Testis (tissue), 3 donors: ENCODE measurements around the gene FAM174C. TPM values are rescaled to one million over a fixed set of nuclear protein-coding genes. Genes with fewer than 3 reads are reported as not detected.

Experiments used
- DNase-seq: peaks from one replicate; pipeline ENCODE4 v3.0.0-alpha.2; 2019
- H3K27ac ChIP-seq, 2 donors: fragments of 200-600 bp; sonication (generic); one replicate each; pipeline ENCODE4 v1.5.1; 2019
- H3K27me3 ChIP-seq: fragments of 200-600 bp; sonication (generic); one replicate; pipeline ENCODE4 v1.5.1; 2019
- H3K36me3 ChIP-seq: fragments of 200-600 bp; sonication (generic); one replicate; pipeline ENCODE4 v1.5.1; 2017; ENCODE audit warnings: low read depth; ENCODE audit errors: missing control alignments
- H3K4me1 ChIP-seq: fragments of 200-600 bp; sonication (generic); one replicate; pipeline ENCODE4 v1.5.1; 2019
- H3K4me3 ChIP-seq, 2 donors: fragments of 200-600 bp; sonication (generic); one replicate each; pipeline ENCODE4 v1.5.1; 2017 to 2019
- H3K9me3 ChIP-seq: fragments of 200-600 bp; sonication (generic); one replicate; pipeline ENCODE4 v1.5.1; 2017
- CTCF ChIP-seq, 3 experiments: fragments of 450-650 bp in 2 of 3; fragments of 200-600 bp in 1 of 3; sonication (generic) in 1 of 3; IDR thresholded peaks; one replicate each; pipeline ENCODE4 v1.5.1; 2016 to 2019; ENCODE audit warnings: antibody characterized with exemption in 3 of 3, mild to moderate bottlenecking in 2 of 3, moderate library complexity in 1 of 3
- POLR2A ChIP-seq: fragments of 450-650 bp; IDR thresholded peaks from one replicate; pipeline ENCODE4 v1.6.1; 2017; ENCODE audit warnings: antibody characterized with exemption, mild to moderate bottlenecking, moderate library complexity
- WGBS, 2 donors: methylation state at CpG; one replicate each; pipeline ENCODE4 v1.1.5; 2018; 5-methylcytosine and 5-hydroxymethylcytosine counted together
- intact Hi-C: fragments of 100-400 bp; cut with DNase I; formaldehyde crosslinking; loops from one replicate; pipeline ENCODE4 v1.15.1; 2023; ENCODE audit warnings: low total_unique reads
- polyA plus RNA-seq: library from polyadenylated mRNA; stranded (reverse); fragments of 350-450 nt; fragmentation: Illumina TruSeq; extraction: RNeasy Lipid Tissue Mini Kit (QIAGEN cat#74804); gene quantifications from one replicate; pipeline ENCODE4 v1.2.3, GENCODE V29; 2014; ENCODE audit warnings: low read depth, low replicate concordance; ENCODE audit not compliant: insufficient read depth
- total RNA-seq, 2 donors: library from RNA; depleted of rRNA; stranded (reverse); fragments of >200 nt; gene quantifications; one replicate each; pipeline ENCODE4 v1.2.3, GENCODE V29; 2016

Gene FAM174C
- total and polyA plus RNA-seq, 3 donors from 2014 or later = 51.6 to 128 (median 111) TPM

GRCh38 chr19:1325568-1326294, 50.4 kb downstream of the FAM174C start:
- H3K36me3 ChIP-seq = no peaks in the 10 kb centered on the region
- H3K27ac ChIP-seq = peak overlapping the region; percentile 50 to 58
- TF ChIP-seq POLR2A = no peak
- TF ChIP-seq CTCF (IDR thresholded peaks at IDR 0.05) = no peak
- no peak for DNase-seq
- intact Hi-C loops = no loop called here
- peaks cover 8% of the 10 kb centered on the region for H3K4me1 ChIP-seq
- H3K4me3 ChIP-seq = peak overlapping the region; percentile 48 to 64
- no peaks in the 10 kb centered on the region for H3K27me3 ChIP-seq
- no peaks in the 10 kb centered on the region for H3K9me3 ChIP-seq
- WGBS, 2 donors = 48 to 62% methylated on average over 16 to 37 of the region's 38 CpGs

- Histone ChIP-seq H3K4me3 (no peak overlapping the region), H3K4me1 (peaks cover 8% of the 10 kb centered on the region), H3K27ac (no peak overlapping the region), H3K36me3 (no peaks in the 10 kb centered on the region), H3K27me3 (no peaks in the 10 kb centered on the region), H3K9me3 (no peaks in the 10 kb centered on the region)
- 86 to 92% methylated on average over 14 of the region's 14 CpGs for WGBS, 2 donors
- no peak for DNase-seq
- intact Hi-C loops = no loop called here
- no peak for TF ChIP-seq CTCF (IDR thresholded peaks at IDR 0.05)
- no peak for TF ChIP-seq POLR2A
These were observed 51.8 kb downstream of the FAM174C start for GRCh38 chr19:1327125-1327524.

Other genes with a start within 250 kb of the FAM174C start
- 10 to 100 TPM; 19.1 to 28.0 TPM for gene CNN2, start 248.9 kb upstream of the FAM174C start, total RNA-seq
- gene CNN2, start 248.9 kb upstream of the FAM174C start, polyA plus RNA-seq = 36.4 TPM
- 10 to 100 TPM; 12.1 to 14.6 TPM for gene ABCA7, start 235.4 kb upstream of the FAM174C start, total RNA-seq
- gene ABCA7, start 235.4 kb upstream of the FAM174C start, polyA plus RNA-seq = 7.3 TPM
- 10 to 100 TPM; 20.7 to 31.7 TPM for gene ARHGAP45, start 208.4 kb upstream of the FAM174C start, total RNA-seq
- gene ARHGAP45, start 208.4 kb upstream of the FAM174C start, polyA plus RNA-seq = 14.1 TPM
- gene POLR2E, start 180.2 kb upstream of the FAM174C start, total RNA-seq = 100 to 1,000 TPM in 1 of 2 donors, 10 to 100 TPM in 1; 96.5 to 143 TPM
- gene POLR2E, start 180.2 kb upstream of the FAM174C start, polyA plus RNA-seq = 246 TPM
- gene GPX4, start 171.5 kb upstream of the FAM174C start, total RNA-seq = 1,000 to 10,000 TPM; 1,153 to 1,773 TPM
- 1,893 TPM for gene GPX4, start 171.5 kb upstream of the FAM174C start, polyA plus RNA-seq
- gene SBNO2, start 101.3 kb upstream of the FAM174C start, total RNA-seq = 10 to 100 TPM; 58.9 to 65.0 TPM
- 34.3 TPM for gene SBNO2, start 101.3 kb upstream of the FAM174C start, polyA plus RNA-seq
- gene STK11, start 69.8 kb upstream of the FAM174C start, total RNA-seq = 100 to 1,000 TPM; 194 to 209 TPM
- 197 TPM for gene STK11, start 69.8 kb upstream of the FAM174C start, polyA plus RNA-seq
- 1 to 10 TPM; 5.2 to 6.6 TPM for gene CBARP, start 37.5 kb upstream of the FAM174C start, total RNA-seq
- 1.5 TPM for gene CBARP, start 37.5 kb upstream of the FAM174C start, polyA plus RNA-seq
- 100 to 1,000 TPM; 104 to 166 TPM for gene ATP5F1D, start 33.8 kb upstream of the FAM174C start, total RNA-seq
- 94.5 TPM for gene ATP5F1D, start 33.8 kb upstream of the FAM174C start, polyA plus RNA-seq
- gene MIDN, start 26.9 kb upstream of the FAM174C start, total RNA-seq = 10 to 100 TPM; 38.2 to 42.4 TPM
- gene MIDN, start 26.9 kb upstream of the FAM174C start, polyA plus RNA-seq = 30.3 TPM
- 100 to 1,000 TPM; 621 to 661 TPM for gene CIRBP, start 6.2 kb upstream of the FAM174C start, total RNA-seq
- gene CIRBP, start 6.2 kb upstream of the FAM174C start, polyA plus RNA-seq = 483 TPM
- gene EFNA2, start 10.3 kb downstream of the FAM174C start, total RNA-seq = 1 to 10 TPM; 1.5 to 2.9 TPM
- 0.61 TPM for gene EFNA2, start 10.3 kb downstream of the FAM174C start, polyA plus RNA-seq
- 100 to 1,000 TPM; 170 to 176 TPM for gene NDUFS7, start 108.4 kb downstream of the FAM174C start, total RNA-seq
- 172 TPM for gene NDUFS7, start 108.4 kb downstream of the FAM174C start, polyA plus RNA-seq
- 100 to 1,000 TPM; 144 to 191 TPM for gene GAMT, start 126.0 kb downstream of the FAM174C start, total RNA-seq
- 92.2 TPM for gene GAMT, start 126.0 kb downstream of the FAM174C start, polyA plus RNA-seq
- gene DAZAP1, start 132.1 kb downstream of the FAM174C start, total RNA-seq = 10 to 100 TPM; 97.9 to 99.6 TPM
- gene DAZAP1, start 132.1 kb downstream of the FAM174C start, polyA plus RNA-seq = 215 TPM
- 1,000 to 10,000 TPM; 1,248 to 1,750 TPM for gene RPS15, start 162.9 kb downstream of the FAM174C start, total RNA-seq
- 768 TPM for gene RPS15, start 162.9 kb downstream of the FAM174C start, polyA plus RNA-seq
- gene APC2, start 174.6 kb downstream of the FAM174C start, total RNA-seq = 1 to 10 TPM; 4.6 to 5.9 TPM
- gene APC2, start 174.6 kb downstream of the FAM174C start, polyA plus RNA-seq = 2.8 TPM
- 10 to 100 TPM; 55.4 to 72.5 TPM for gene C19orf25, start 203.7 kb downstream of the FAM174C start, total RNA-seq
- gene C19orf25, start 203.7 kb downstream of the FAM174C start, polyA plus RNA-seq = 39.3 TPM
- 100 to 1,000 TPM; 108 to 203 TPM for gene PCSK4, start 214.8 kb downstream of the FAM174C start, total RNA-seq
- gene PCSK4, start 214.8 kb downstream of the FAM174C start, polyA plus RNA-seq = 179 TPM
- 100 to 1,000 TPM; 429 to 454 TPM for gene REEP6, start 215.7 kb downstream of the FAM174C start, total RNA-seq
- 386 TPM for gene REEP6, start 215.7 kb downstream of the FAM174C start, polyA plus RNA-seq
- 10 to 100 TPM; 10.7 to 17.9 TPM for gene ADAMTSL5, start 237.5 kb downstream of the FAM174C start, total RNA-seq
- gene ADAMTSL5, start 237.5 kb downstream of the FAM174C start, polyA plus RNA-seq = 7.2 TPM
- 10 to 100 TPM; 13.4 to 31.5 TPM for gene PLK5, start 248.5 kb downstream of the FAM174C start, total RNA-seq
- gene PLK5, start 248.5 kb downstream of the FAM174C start, polyA plus RNA-seq = 2.4 TPM